ENCODE results near the gene N4BP2L2. TPM values are rescaled to one million over a fixed set of nuclear protein-coding genes. Genes with fewer than 3 reads are reported as not detected.

The N4BP2L2 gene
- total RNA-seq, 1 experiment from 2014 or later = 61.4 TPM

GRCh38 chr13:32495429-32495828 is 43.2 kb downstream of the N4BP2L2 start:
- Histone ChIP-seq H3K79me1 (ENCODE audit: insufficient read depth, low read depth, low read length, poor library complexity, severe bottlenecking) (no peaks in the 10 kb centered on the region), H3K79me2 (ENCODE audit: insufficient read depth, low read length) (no peaks in the 10 kb centered on the region), H2AFZ (ENCODE audit: low read length) (no peak overlapping the region), H4K20me1 (ENCODE audit: control insufficient read depth, insufficient read depth, insufficient read length) (no peaks in the 10 kb centered on the region), H3K9me3 (ENCODE audit: control insufficient read depth, low read depth, low read length) (no peaks in the 10 kb centered on the region), H3K9ac (ENCODE audit: extremely low read depth, insufficient read length, low read length) (no peak overlapping the region), H2BK15ac (ENCODE audit: low read depth, low read length) (no peak overlapping the region), H3K14ac (ENCODE audit: insufficient read depth, low read length) (no peak overlapping the region), H3T11ph (ENCODE audit: low read length) (no peak overlapping the region), H3K4me2 (ENCODE audit: insufficient read depth, insufficient read length, low read length) (no peak overlapping the region), H3K27ac (ENCODE audit: insufficient read length, low read depth, low read length) (no peak overlapping the region), H4K8ac (replicated peaks; ENCODE audit: insufficient read length, low read depth, low read length) (no peak overlapping the region), H2BK120ac (ENCODE audit: low read depth, low read length, poor library complexity, severe bottlenecking) (no peak overlapping the region), H4K5ac (ENCODE audit: insufficient read length, low read depth, low read length) (no peak overlapping the region), H3K18ac (ENCODE audit: insufficient read length, low read depth, low read length) (no peak overlapping the region), H3K4me1 (ENCODE audit: insufficient read depth, low read length) (no peaks in the 10 kb centered on the region), H2AK5ac (ENCODE audit: insufficient read length, low read length) (no peak overlapping the region), H2BK5ac (ENCODE audit: insufficient read length, low read length) (no peak overlapping the region), H3K4ac (ENCODE audit: low read depth, low read length) (no peak overlapping the region), H2BK20ac (ENCODE audit: low read depth, low read length, poor library complexity, severe bottlenecking) (no peak overlapping the region), H3K23ac (ENCODE audit: insufficient read length, low read depth, low read length) (no peak overlapping the region), H3K23me2 (ENCODE audit: insufficient read length, low read depth, low read length, poor library complexity, severe bottlenecking) (no peaks in the 10 kb centered on the region), H3K56ac (ENCODE audit: insufficient read length, low read depth, low read length) (no peak overlapping the region), H4K91ac (ENCODE audit: insufficient read length, low read depth, low read length) (no peak overlapping the region), H2BK12ac (ENCODE audit: insufficient read length, low read depth, low read length) (no peak overlapping the region), H3K27me3 (ENCODE audit: insufficient read depth, low read length) (no peaks in the 10 kb centered on the region)
- H3K9me3 Mint-ChIP-seq = no peaks in the 10 kb centered on the region; a peak in 1 of 5 replicates
- no peak for DNase-seq
- H3K4me1 Mint-ChIP-seq = peaks cover 5 to 9% of the 10 kb centered on the region in 2 experiments; a peak in 2 of 4 replicates
- no CpG with 5 or more reads among the region's 5 CpGs for WGBS (ENCODE audit: extremely low coverage, insufficient read length, low lambda C conversion rate)
- no peak overlapping the region for H3K4me3 Mint-ChIP-seq
- TF ChIP-seq CTCF (conservative IDR thresholded peaks at IDR 0.05) = no peak
- no peaks in the 10 kb centered on the region for H3K27me3 Mint-ChIP-seq (ENCODE audit: low read depth)
- no peaks in the 10 kb centered on the region for H3K36me3 Mint-ChIP-seq (ENCODE audit: insufficient read depth in 1 of 3, low read depth in 3 of 3)
- no peak overlapping the region for H3K27ac Mint-ChIP-seq
